Tibial nerve (tissue), 4 donors: ENCODE data around the gene METTL23. TPM values are rescaled to one million over a fixed set of nuclear protein-coding genes. Genes with fewer than 3 reads are reported as not detected.

ENCODE experiments used
- DNase-seq, 2 donors: peaks; one replicate each; pipeline ENCODE4 v3.0.0-alpha.2; 2019; ENCODE audit warnings: low spot score in 2 of 2
- H3K27ac ChIP-seq, 4 donors: fragments of 200-600 bp; sonication (generic) in 3 of 4; one replicate each; pipeline ENCODE4 v1.5.1; 2017 to 2019; ENCODE audit warnings: mild to moderate bottlenecking in 1 of 4
- H3K27me3 ChIP-seq, 2 donors: fragments of 200-600 bp; sonication (generic) in 1 of 2; one replicate each; pipeline versions ENCODE4 v1.5.1 to v1.6.0; 2017 to 2019
- H3K36me3 ChIP-seq, 3 donors: fragments of 200-600 bp; sonication (generic); one replicate each; pipeline ENCODE4 v1.5.1; 2018 to 2019
- H3K4me1 ChIP-seq, 4 donors: fragments of 200-600 bp; sonication (generic) in 3 of 4; one replicate each; pipeline ENCODE4 v1.5.1; 2017 to 2019
- H3K4me3 ChIP-seq, 4 donors: fragments of 200-600 bp; sonication (generic) in 3 of 4; one replicate each; pipeline ENCODE4 v1.5.1; 2017 to 2019; ENCODE audit warnings: mild to moderate bottlenecking in 1 of 4, moderate library complexity in 1 of 4
- H3K9me3 ChIP-seq, 4 donors: fragments of 200-600 bp; sonication (generic) in 3 of 4; one replicate each; pipeline ENCODE4 v1.5.1; 2017 to 2019
- CTCF ChIP-seq, 5 experiments: fragments of 200-600 bp in 3 of 5; fragments of 450-650 bp in 2 of 5; sonication (generic) in 3 of 5; IDR thresholded peaks; one replicate each; pipeline ENCODE4 v1.5.1; 2016 to 2019; ENCODE audit warnings: antibody characterized with exemption in 5 of 5, mild to moderate bottlenecking in 3 of 5, moderate library complexity in 2 of 5
- EP300 ChIP-seq, 2 donors: sonication (generic); formaldehyde crosslinking; IDR thresholded peaks; one replicate each; pipeline ENCODE4 v1.6.1; 2017; ENCODE audit warnings: antibody characterized with exemption in 2 of 2, mild to moderate bottlenecking in 1 of 2
- POLR2A ChIP-seq, 2 donors: fragments of 450-650 bp; IDR thresholded peaks; one replicate each; pipeline ENCODE4 v1.6.1; 2017; ENCODE audit warnings: antibody characterized with exemption in 2 of 2, mild to moderate bottlenecking in 2 of 2, moderate library complexity in 2 of 2
- WGBS, 2 donors: methylation state at CpG; one replicate each; pipeline ENCODE4 v1.1.5; 2018; 5-methylcytosine and 5-hydroxymethylcytosine counted together
- total RNA-seq, 4 donors: library from RNA; depleted of rRNA; stranded (reverse); fragments of >200 nt; gene quantifications; one replicate each; pipeline ENCODE4 v1.1.0, GENCODE V29; 2016

METTL23 gene
- total RNA-seq, 4 donors from 2014 or later = 27.8 to 50.2 (median 30.8) TPM

- DNase-seq = no peak
- H3K27ac ChIP-seq = no peak overlapping the region
- peaks cover 0 to 78% (median 36%) of the 10 kb centered on the region in 4 donors for H3K4me1 ChIP-seq
- WGBS, 2 donors = 53 to 68% methylated on average over 3 of the region's 3 CpGs
- H3K9me3 ChIP-seq = no peaks in the 10 kb centered on the region
- no peak overlapping the region for H3K4me3 ChIP-seq
- no peak for TF ChIP-seq CTCF (IDR thresholded peaks at IDR 0.05)
- no peak for TF ChIP-seq POLR2A (IDR thresholded peaks at IDR 0.05)
- TF ChIP-seq EP300 (IDR thresholded peaks at IDR 0.05) = no peak
- H3K36me3 ChIP-seq = peaks cover 0 to 65% (median 13%) of the 10 kb centered on the region in 3 donors
- no peaks in the 10 kb centered on the region for H3K27me3 ChIP-seq
These were observed 6.3 kb downstream of the METTL23 start for GRCh38 chr17:76732734-76733617.

GRCh38 chr17:76733618-76733957 lies 6.9 kb downstream of the METTL23 start:
- Histone ChIP-seq H3K4me1 (peaks cover 0 to 75% (median 35%) of the 10 kb centered on the region in 4 donors), H3K36me3 (peaks cover 0 to 65% (median 13%) of the 10 kb centered on the region in 3 donors), H3K9me3 (no peaks in the 10 kb centered on the region), H3K4me3 (no peak overlapping the region), H3K27me3 (no peaks in the 10 kb centered on the region), H3K27ac (peak overlapping the region in 1 of 4 donors; percentile 100)
- WGBS, 2 donors = 62 to 70% methylated on average over 1 of the region's 1 CpG
- TF ChIP-seq POLR2A (IDR thresholded peaks at IDR 0.05) (no peak), EP300 (IDR thresholded peaks at IDR 0.05) (no peak), CTCF (IDR thresholded peaks at IDR 0.05) (no peak)
- DNase-seq = no peak

- 16 to 18% methylated on average over 8 of the region's 8 CpGs for WGBS, 2 donors
- peaks cover 0 to 75% (median 38%) of the 10 kb centered on the region in 4 donors for H3K4me1 ChIP-seq
- H3K36me3 ChIP-seq = peaks cover 0 to 65% (median 13%) of the 10 kb centered on the region in 3 donors
These were observed 7.6 kb downstream of the METTL23 start for GRCh38 chr17:76734080-76734840.

GRCh38 chr17:76735006-76735405 lies 8.4 kb downstream of the METTL23 start:
- Histone ChIP-seq H3K4me3 (peak overlapping the region in 3 of 4 donors; percentile 81 to 98 (median 90)), H3K36me3 (peaks cover 0 to 58% (median 13%) of the 10 kb centered on the region in 3 donors)

More at GRCh38 chr17:76734080-76734840, 7.6 kb downstream of the METTL23 start:
- Histone ChIP-seq H3K27me3 (no peaks in the 10 kb centered on the region), H3K9me3 (no peaks in the 10 kb centered on the region), H3K27ac (peak overlapping the region in 3 of 4 donors; percentile 57 to 100 (median 99)), H3K4me3 (peak overlapping the region in 2 of 4 donors; percentile 1 to 98)
- TF ChIP-seq POLR2A (IDR thresholded peaks at IDR 0.05) (no peak), EP300 (IDR thresholded peaks at IDR 0.05) (no peak), CTCF (IDR thresholded peaks at IDR 0.05) (no peak)
- no peak for DNase-seq

More at GRCh38 chr17:76735006-76735405, 8.4 kb downstream of the METTL23 start:
- 11 to 12% methylated on average over 5 of the region's 5 CpGs for whole genome bisulfite sequencing, 2 donors
- no peak for DNase-seq
- peaks cover 0 to 76% (median 40%) of the 10 kb centered on the region in 4 donors for H3K4me1 ChIP-seq
- H3K27me3 ChIP-seq = no peaks in the 10 kb centered on the region
- no peaks in the 10 kb centered on the region for H3K9me3 ChIP-seq
- peak overlapping the region; percentile 99 to 100 (median 100) for H3K27ac ChIP-seq
- TF ChIP-seq EP300 (IDR thresholded peaks at IDR 0.05) = no peak
- no peak for TF ChIP-seq POLR2A (IDR thresholded peaks at IDR 0.05)
- TF ChIP-seq CTCF (IDR thresholded peaks at IDR 0.05) = no peak
